GM12878 (cell line): ENCODE data around the gene EFHD2. TPM values are rescaled to one million over a fixed set of nuclear protein-coding genes. Genes with fewer than 3 reads are reported as not detected.

Experiments
- ATAC-seq: fragments of 200-7000 bp; cut with Tn5 transposase; 3 replicates; pipeline ENCODE4 v1.9.1; 2020; ENCODE audit warnings: mild to moderate bottlenecking, moderate library complexity
- BruUV-seq: library from RNA; stranded (reverse); fragments of 400-500 nt; replicated peaks from 2 replicates; lab custom pipeline; 2021; lab: Mats Ljungman, UMichigan
- CTCF ChIA-PET: fragments of 300-600 bp; sonication (Branson Sonifier 250); formaldehyde crosslinking; extraction: SDS; loops from one replicate; lab custom pipeline; 2021; ENCODE audit warnings: inconsistent platforms; lab: Yijun Ruan, JAX
- POLR2A ChIA-PET: fragments of 350-600 bp; formaldehyde crosslinking; extraction: SDS; loops from one replicate; lab custom pipeline; 2021; ENCODE audit warnings: inconsistent platforms; lab: Charles Lee
- RAD21 ChIA-PET: fragments of 300-600 bp; sonication (Branson Sonifier 250); formaldehyde crosslinking; loops from one replicate; lab custom pipeline; 2023; ENCODE audit warnings: antibody characterized with exemption; ENCODE audit not compliant: unreplicated experiment; lab: Charles Lee
- SMC1A ChIA-PET: fragments of 300-600 bp; sonication (Branson Sonifier 250); formaldehyde crosslinking; loops from one replicate; lab custom pipeline; 2023; ENCODE audit not compliant: unreplicated experiment, uncharacterized antibody; lab: Charles Lee
- DNase-seq: peaks from one replicate; pipeline ENCODE4 v3.0.0-alpha.2; 2011; ENCODE audit warnings: low read depth, low spot score
- FAIRE-seq: peaks from 3 replicates; lab custom pipeline; 2011; peaks lifted over from hg19 to GRCh38; lab: Jason Lieb, UNC
- H2AFZ ChIP-seq: 2 replicates; pipeline ENCODE4 v1.6.0; 2011; ENCODE audit warnings: low read depth, low read length, control low read depth; ENCODE audit not compliant: control insufficient read depth
- H3K27ac ChIP-seq: 2 replicates; pipeline ENCODE4 v1.5.1; 2011; ENCODE audit warnings: control low read depth; ENCODE audit not compliant: control insufficient read depth, insufficient read depth
- H3K27me3 ChIP-seq, 2 experiments: replicated peaks in 1 of 2; 2 replicates each; pipeline versions ENCODE4 v1.6.0 to v1.6.1; 2011; ENCODE audit warnings: low read length in 1 of 2; ENCODE audit not compliant: control insufficient read depth in 2 of 2, insufficient read depth in 2 of 2
- H3K36me3 ChIP-seq, 2 experiments: 2 replicates each; pipeline ENCODE4 v1.5.1; 2011; ENCODE audit warnings: low read length in 1 of 2; ENCODE audit not compliant: control insufficient read depth in 2 of 2, insufficient read depth in 2 of 2
- H3K4me1 ChIP-seq: 2 replicates; pipeline ENCODE4 v1.6.1; 2011; ENCODE audit warnings: mild to moderate bottlenecking, low read length, moderate library complexity, mixed read lengths; ENCODE audit not compliant: control insufficient read depth, insufficient read depth
- H3K4me2 ChIP-seq: 2 replicates; pipeline ENCODE4 v1.6.0; 2011; ENCODE audit warnings: control low read depth; ENCODE audit not compliant: control insufficient read depth, insufficient read depth
- H3K4me3 ChIP-seq: fragments of 200-600 bp; sonication (generic); 2 replicates; pipeline ENCODE4 v1.5.1; 2016
- H3K79me2 ChIP-seq: 2 replicates; pipeline ENCODE4 v1.6.0; 2011; ENCODE audit warnings: low read length; ENCODE audit not compliant: control insufficient read depth, insufficient read depth
- H3K9ac ChIP-seq: 2 replicates; pipeline ENCODE4 v1.8.0; 2011; ENCODE audit warnings: low read length, control low read depth, mixed read lengths; ENCODE audit not compliant: control insufficient read depth, insufficient read depth
- H3K9me3 ChIP-seq: replicated peaks from 3 replicates; pipeline ENCODE4 v1.5.1; 2011; ENCODE audit warnings: mild to moderate bottlenecking, low read length; ENCODE audit not compliant: control insufficient read depth, insufficient read depth
- H4K20me1 ChIP-seq: 2 replicates; pipeline ENCODE4 v1.6.0; 2011; ENCODE audit not compliant: control insufficient read depth, insufficient read depth
- BRCA1 ChIP-seq: IDR thresholded peaks from 2 replicates; pipeline ENCODE4 v1.6.1; 2011; ENCODE audit warnings: low read depth, low read length, improper control_type of control experiment
- ESRRA ChIP-seq: IDR thresholded peaks from 2 replicates; pipeline ENCODE4 v1.6.1; 2012; ENCODE audit warnings: mild to moderate bottlenecking, low read length, improper control_type of control experiment
- HDAC2 ChIP-seq: fragments of 200-600 bp; sonication (generic); IDR thresholded peaks from 2 replicates; pipeline ENCODE4 v1.6.1; 2017
- JUND ChIP-seq: IDR thresholded peaks from 2 replicates; pipeline ENCODE4 v1.6.1; 2012; ENCODE audit warnings: low read depth, mild to moderate bottlenecking, low read length, improper control_type of control experiment, moderate library complexity
- RELA ChIP-seq: fragments of 450-650 bp; IDR thresholded peaks from 2 replicates; pipeline ENCODE4 v1.8.0; 2014; ENCODE audit warnings: borderline replicate concordance; ENCODE audit not compliant: partially characterized antibody
- RUNX3 ChIP-seq: IDR thresholded peaks from 2 replicates; pipeline ENCODE4 v1.6.1; 2012; ENCODE audit warnings: low read length, inconsistent platforms
- SIX5 ChIP-seq: IDR thresholded peaks from 2 replicates; pipeline ENCODE4 v1.6.1; 2011; ENCODE audit warnings: mild to moderate bottlenecking, low read depth, low read length, moderate library complexity; ENCODE audit not compliant: severe bottlenecking
- YBX1 ChIP-seq: fragments of 450-650 bp; IDR thresholded peaks from 2 replicates; pipeline ENCODE4 v1.6.1; 2016; ENCODE audit warnings: antibody characterized with exemption
- WGBS: methylation state at CpG from one replicate; pipeline ENCODE4 v1.1.6; 2016; ENCODE audit warnings: low lambda C conversion rate; ENCODE audit not compliant: insufficient replicate concordance, insufficient coverage; ENCODE audit errors: missing lambda C conversion rate; 5-methylcytosine and 5-hydroxymethylcytosine counted together
- in situ Hi-C: fragments of 300-500 bp; cut with MboI; formaldehyde crosslinking; loops from 9 replicates; pipeline ENCODE4 v1.14.3; 2018; ENCODE audit warnings: mixed read lengths
- intact Hi-C: fragments of 100-400 bp; cut with micrococcal nuclease; formaldehyde crosslinking; loops from one replicate; pipeline ENCODE4 v1.14.2; 2022; ENCODE audit not compliant: unreplicated experiment
- polyA plus RNA-seq, 11 experiments: library from polyadenylated mRNA; depleted of rRNA in 4 of 11; unstranded in 6 of 11; stranded (reverse) in 5 of 11; fragments of >200 nt; fragmentation: Nextera tagmentation in 4 of 11; fragmentation: Illumina TruSeq in 1 of 11; extraction: Ambion mirVana in 4 of 11; extraction: Trizol in 1 of 11; gene quantifications; 1 replicate in 1 of 11; 2 replicates in 10 of 11; pipeline versions ENCODE4 v1.2.1 to v1.2.3, GENCODE V29; 2011 to 2016; ENCODE audit warnings: inconsistent platforms in 2 of 11, missing spikeins in 2 of 11, low read depth in 1 of 11
- total RNA-seq, 4 experiments: library from RNA; depleted of rRNA in 3 of 4; stranded (reverse); fragments of >200 nt in 3 of 4; fragmentation: Illumina TruSeq in 1 of 4; extraction: Trizol in 1 of 4; gene quantifications; 2 replicates each; pipeline versions ENCODE4 v1.2.1 to v1.2.3, GENCODE V29; 2013 to 2021
- TF ChIP-seq, protein P1 (sequence below): IDR thresholded peaks from 2 replicates; pipeline ENCODE4 v1.6.1; 2012; ENCODE audit warnings: low read depth, low read length, improper control_type of control experiment
- TF ChIP-seq, protein P2 (sequence below): fragments of 450-650 bp; IDR thresholded peaks from 2 replicates; pipeline ENCODE4 v1.6.1; 2017; ENCODE audit warnings: antibody characterized with exemption, mild to moderate bottlenecking, moderate library complexity
- TF ChIP-seq, protein P3 (sequence below): fragments of 450-650 bp; conservative IDR thresholded peaks from 2 replicates; pipeline ENCODE4 v1.6.1; 2017; ENCODE audit warnings: mild to moderate bottlenecking, moderate library complexity

The EFHD2 gene
- total and polyA plus RNA-seq, 10 of the 15 experiments (the other 5 are each of a cell fraction or from before 2014, with no cell fraction given), result 4.0 to 114 (median 66.1) TPM

DNA sequence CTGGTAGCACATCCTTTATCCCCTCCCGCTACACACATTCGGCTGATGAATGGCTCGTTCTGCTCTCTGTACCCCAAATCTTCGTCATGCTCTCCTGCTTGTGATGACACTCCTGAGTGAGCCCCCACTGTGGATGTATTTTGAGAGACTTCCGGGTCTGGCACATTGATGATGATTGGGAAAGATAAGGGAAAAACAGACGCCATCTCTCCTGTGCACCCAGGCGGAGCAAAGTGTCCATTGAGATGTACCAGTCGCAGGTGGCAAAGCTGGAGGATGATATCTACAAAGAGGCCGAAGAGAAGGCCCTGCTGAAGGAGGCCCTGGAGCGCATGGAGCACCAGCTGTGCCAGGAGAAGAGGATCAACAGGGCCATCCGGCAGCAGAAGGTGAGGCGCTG, 27.9 kb upstream of the EFHD2 start:
- BruUV-seq, result no TSS peak

DNA sequence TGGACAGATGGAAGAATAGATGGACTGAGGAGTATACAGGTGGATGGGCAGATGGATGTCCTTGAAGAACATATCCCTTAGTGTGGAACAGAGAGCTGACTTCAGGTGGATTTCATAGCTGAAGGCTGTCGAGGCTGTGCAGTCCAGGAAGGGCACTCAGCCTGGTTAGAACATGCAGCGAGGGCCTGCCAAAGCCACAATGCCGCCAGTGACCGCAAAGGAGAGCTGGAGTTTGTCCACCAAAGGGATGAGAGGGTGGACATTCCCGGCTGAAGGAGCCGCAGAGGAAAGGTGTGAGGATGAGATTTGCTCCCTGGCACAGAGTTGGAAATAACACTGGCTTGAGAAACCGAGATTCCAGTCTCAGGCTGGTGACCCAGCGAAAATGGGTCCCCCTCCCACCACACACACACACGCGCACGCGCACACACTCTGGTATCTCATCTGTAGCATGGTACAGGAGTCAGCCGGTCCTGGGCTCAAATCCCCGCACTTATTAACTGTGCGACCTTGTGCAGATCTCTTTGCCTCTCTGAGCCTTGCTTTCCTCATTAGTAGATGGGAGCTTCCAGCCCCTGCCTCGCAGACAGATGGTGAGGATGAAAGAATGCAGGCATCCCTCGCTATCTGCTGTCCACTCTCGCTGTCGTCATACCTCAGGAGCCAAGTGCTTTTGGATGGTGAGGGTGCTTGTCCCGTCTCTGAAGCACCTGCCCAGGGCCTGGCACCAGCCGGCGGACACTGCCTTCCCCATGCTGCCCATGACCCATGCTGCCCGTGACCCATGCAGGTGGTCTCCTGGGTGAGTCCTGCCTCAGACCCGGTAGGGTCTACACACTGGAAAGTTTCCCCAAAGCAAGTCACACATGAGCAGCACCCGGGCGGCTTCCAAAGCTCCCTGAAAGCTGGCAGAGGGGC, 26.8 kb upstream of the EFHD2 start:
- intact Hi-C loops, result no loop called here
- no peak for TF ChIP-seq RUNX3
- no peak for TF ChIP-seq YBX1
- no peak for TF ChIP-seq JUND
- TF ChIP-seq, protein P1, sequence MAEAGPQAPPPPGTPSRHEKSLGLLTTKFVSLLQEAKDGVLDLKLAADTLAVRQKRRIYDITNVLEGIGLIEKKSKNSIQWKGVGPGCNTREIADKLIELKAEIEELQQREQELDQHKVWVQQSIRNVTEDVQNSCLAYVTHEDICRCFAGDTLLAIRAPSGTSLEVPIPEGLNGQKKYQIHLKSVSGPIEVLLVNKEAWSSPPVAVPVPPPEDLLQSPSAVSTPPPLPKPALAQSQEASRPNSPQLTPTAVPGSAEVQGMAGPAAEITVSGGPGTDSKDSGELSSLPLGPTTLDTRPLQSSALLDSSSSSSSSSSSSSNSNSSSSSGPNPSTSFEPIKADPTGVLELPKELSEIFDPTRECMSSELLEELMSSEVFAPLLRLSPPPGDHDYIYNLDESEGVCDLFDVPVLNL, result no peak
- no peak for TF ChIP-seq SIX5
- no peak for TF ChIP-seq RELA
- TF ChIP-seq, protein P2, sequence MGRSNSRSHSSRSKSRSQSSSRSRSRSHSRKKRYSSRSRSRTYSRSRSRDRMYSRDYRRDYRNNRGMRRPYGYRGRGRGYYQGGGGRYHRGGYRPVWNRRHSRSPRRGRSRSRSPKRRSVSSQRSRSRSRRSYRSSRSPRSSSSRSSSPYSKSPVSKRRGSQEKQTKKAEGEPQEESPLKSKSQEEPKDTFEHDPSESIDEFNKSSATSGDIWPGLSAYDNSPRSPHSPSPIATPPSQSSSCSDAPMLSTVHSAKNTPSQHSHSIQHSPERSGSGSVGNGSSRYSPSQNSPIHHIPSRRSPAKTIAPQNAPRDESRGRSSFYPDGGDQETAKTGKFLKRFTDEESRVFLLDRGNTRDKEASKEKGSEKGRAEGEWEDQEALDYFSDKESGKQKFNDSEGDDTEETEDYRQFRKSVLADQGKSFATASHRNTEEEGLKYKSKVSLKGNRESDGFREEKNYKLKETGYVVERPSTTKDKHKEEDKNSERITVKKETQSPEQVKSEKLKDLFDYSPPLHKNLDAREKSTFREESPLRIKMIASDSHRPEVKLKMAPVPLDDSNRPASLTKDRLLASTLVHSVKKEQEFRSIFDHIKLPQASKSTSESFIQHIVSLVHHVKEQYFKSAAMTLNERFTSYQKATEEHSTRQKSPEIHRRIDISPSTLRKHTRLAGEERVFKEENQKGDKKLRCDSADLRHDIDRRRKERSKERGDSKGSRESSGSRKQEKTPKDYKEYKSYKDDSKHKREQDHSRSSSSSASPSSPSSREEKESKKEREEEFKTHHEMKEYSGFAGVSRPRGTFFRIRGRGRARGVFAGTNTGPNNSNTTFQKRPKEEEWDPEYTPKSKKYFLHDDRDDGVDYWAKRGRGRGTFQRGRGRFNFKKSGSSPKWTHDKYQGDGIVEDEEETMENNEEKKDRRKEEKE, result no peak
- no peak for TF ChIP-seq HDAC2
- TF ChIP-seq, protein P3, sequence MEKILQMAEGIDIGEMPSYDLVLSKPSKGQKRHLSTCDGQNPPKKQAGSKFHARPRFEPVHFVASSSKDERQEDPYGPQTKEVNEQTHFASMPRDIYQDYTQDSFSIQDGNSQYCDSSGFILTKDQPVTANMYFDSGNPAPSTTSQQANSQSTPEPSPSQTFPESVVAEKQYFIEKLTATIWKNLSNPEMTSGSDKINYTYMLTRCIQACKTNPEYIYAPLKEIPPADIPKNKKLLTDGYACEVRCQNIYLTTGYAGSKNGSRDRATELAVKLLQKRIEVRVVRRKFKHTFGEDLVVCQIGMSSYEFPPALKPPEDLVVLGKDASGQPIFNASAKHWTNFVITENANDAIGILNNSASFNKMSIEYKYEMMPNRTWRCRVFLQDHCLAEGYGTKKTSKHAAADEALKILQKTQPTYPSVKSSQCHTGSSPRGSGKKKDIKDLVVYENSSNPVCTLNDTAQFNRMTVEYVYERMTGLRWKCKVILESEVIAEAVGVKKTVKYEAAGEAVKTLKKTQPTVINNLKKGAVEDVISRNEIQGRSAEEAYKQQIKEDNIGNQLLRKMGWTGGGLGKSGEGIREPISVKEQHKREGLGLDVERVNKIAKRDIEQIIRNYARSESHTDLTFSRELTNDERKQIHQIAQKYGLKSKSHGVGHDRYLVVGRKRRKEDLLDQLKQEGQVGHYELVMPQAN, result no peak
- no peak for TF ChIP-seq ESRRA

More for the DNA sequence above, 27.9 kb upstream of the EFHD2 start:
- Histone ChIP-seq H2AFZ (no peak overlapping the region), H3K4me3 (no peak overlapping the region), H3K27me3 (no peaks in the 10 kb centered on the region), H3K27ac (no peak overlapping the region), H3K79me2 (no peaks in the 10 kb centered on the region), H3K9me3 (no peaks in the 10 kb centered on the region), H3K4me1 (peaks cover 28% of the 10 kb centered on the region), H3K9ac (no peak overlapping the region), H3K4me2 (no peak overlapping the region), H3K36me3 (no peaks in the 10 kb centered on the region), H4K20me1 (no peaks in the 10 kb centered on the region)
- ChIA-PET CTCF (interaction anchor here (0.8 kb wide), 1 partner anchor 58 kb away, joined by 3 read pairs; no protein-coding TSS in a partner anchor), SMC1A (no interaction called here), POLR2A (no interaction called here), RAD21 (no interaction called here)
- TF ChIP-seq BRCA1, result no peak
- FAIRE-seq (no peak), DNase-seq (no peak), ATAC-seq (no peak)
- in situ Hi-C loops, result no loop called here
- intact Hi-C loops, result no loop called here
- 53% methylated on average over 12 of the region's 12 CpGs for WGBS

More for the DNA sequence above, 26.8 kb upstream of the EFHD2 start:
- H3K9ac ChIP-seq, result no peak overlapping the region
- BruUV-seq, result no TSS peak
- CTCF ChIA-PET, result interaction anchor here (0.8 kb wide), 1 partner anchor 60 kb away, joined by 3 read pairs; no protein-coding TSS in a partner anchor
- H3K27me3 ChIP-seq, result no peaks in the 10 kb centered on the region
- no peaks in the 10 kb centered on the region for H4K20me1 ChIP-seq
- no peak overlapping the region for H3K4me2 ChIP-seq
- H3K4me1 ChIP-seq, result peaks cover 28% of the 10 kb centered on the region
- no peak overlapping the region for H3K27ac ChIP-seq
- no peak overlapping the region for H3K4me3 ChIP-seq
- POLR2A ChIA-PET, result no interaction called here
- WGBS, result 72% methylated on average over 26 of the region's 26 CpGs
- SMC1A ChIA-PET, result no interaction called here
- no peak for ATAC-seq
- RAD21 ChIA-PET, result no interaction called here
- H3K79me2 ChIP-seq, result no peaks in the 10 kb centered on the region
- no peaks in the 10 kb centered on the region for H3K36me3 ChIP-seq
- DNase-seq, result no peak
- H3K9me3 ChIP-seq, result no peaks in the 10 kb centered on the region
- no peak overlapping the region for H2AFZ ChIP-seq
- FAIRE-seq, result no peak
- in situ Hi-C loops, result no loop called here
